Activated CD4-positive, alpha-beta T cell treated with anti-CD3 and anti-CD28 coated beads, Interleukin-2, amount 50 U/mL, for 1 hour (primary cell): Measurements from ENCODE around the gene LAMC3.

Experiments used
- DNase-seq: peaks from one replicate; pipeline ENCODE4 v3.0.0-alpha.2; 2020

Gene LAMC3

GRCh38 chr9:130979591-130980385 lies 29.2 kb upstream of the LAMC3 start:
- DNase-seq, result no peak

DNA sequence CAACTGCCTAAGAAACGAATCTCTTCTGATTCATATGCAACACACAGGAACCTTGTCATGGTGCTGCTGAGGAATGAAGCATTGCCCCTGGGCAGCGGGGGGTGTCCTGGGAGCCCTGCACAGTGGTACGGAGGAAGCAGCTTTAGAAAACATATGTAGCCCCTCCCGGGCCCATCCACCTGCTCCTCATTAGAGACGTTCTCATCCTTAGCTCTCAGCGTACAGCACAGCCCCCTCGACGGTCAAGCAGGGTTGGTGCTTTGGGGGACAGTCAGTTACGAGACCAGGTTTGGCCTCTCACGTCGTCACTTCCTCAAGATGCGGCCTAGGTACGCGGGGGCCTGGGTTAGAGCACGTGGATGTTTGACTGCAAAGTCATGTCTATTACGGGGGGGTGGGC lies 28.4 kb upstream of the LAMC3 start:
- DNase-seq, result no peak

DNA sequence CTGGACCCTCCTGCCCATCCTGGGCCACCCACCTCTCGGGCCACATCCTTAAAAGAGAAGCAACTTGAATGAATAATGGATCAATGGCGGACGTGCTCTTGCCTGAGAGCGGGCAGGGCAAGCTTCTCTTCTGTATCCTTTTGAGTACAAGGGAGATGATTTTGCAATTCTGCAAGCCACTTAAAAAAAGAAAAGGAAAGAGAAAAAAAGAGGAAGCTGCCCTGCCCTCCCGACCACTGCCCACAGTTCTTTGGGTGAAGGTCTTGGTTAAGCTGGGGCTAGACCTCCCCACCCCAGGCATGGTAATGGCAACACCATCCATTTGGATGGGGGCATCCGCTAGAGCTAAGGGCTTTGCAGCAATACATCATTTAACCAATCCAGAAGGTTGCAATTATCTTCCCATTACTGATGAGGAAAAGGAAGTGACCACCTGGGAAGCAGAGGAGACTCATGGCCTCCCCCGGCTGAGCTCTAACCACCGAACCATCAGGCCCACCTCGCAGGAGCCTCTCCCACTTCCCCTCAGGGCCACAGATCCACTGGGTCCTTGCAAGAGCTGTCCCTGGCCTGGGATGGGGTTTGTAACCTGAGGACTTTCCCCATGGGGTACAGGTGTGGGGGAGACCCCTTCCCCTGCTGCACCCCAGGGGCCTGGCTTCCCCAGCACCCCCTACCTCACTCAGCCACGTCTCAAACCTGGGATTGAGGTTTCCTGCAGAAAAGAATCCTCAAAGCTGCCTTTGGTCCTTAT lies 27.8 kb upstream of the LAMC3 start:
- DNase-seq, result no peak

DNA sequence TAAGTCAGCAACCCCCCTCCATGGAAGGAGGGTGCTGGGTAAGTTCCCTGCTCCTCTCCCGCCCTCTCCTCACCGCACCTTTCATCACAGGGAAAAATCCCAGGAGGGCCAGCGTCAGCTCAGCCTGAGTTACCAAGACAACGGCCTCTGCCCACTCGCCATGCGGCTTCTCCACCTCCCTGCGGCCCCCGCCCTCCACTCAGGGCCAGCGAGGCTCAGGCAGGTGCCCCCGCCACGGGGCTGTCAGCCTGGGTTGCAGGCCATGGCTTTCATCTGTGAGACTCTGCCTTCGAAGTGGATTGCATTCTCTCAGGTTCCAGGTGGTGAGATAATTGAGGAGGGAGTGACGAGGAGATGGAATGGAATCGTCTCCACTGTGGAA lies 27.2 kb upstream of the LAMC3 start:
- no peak for DNase-seq

DNA sequence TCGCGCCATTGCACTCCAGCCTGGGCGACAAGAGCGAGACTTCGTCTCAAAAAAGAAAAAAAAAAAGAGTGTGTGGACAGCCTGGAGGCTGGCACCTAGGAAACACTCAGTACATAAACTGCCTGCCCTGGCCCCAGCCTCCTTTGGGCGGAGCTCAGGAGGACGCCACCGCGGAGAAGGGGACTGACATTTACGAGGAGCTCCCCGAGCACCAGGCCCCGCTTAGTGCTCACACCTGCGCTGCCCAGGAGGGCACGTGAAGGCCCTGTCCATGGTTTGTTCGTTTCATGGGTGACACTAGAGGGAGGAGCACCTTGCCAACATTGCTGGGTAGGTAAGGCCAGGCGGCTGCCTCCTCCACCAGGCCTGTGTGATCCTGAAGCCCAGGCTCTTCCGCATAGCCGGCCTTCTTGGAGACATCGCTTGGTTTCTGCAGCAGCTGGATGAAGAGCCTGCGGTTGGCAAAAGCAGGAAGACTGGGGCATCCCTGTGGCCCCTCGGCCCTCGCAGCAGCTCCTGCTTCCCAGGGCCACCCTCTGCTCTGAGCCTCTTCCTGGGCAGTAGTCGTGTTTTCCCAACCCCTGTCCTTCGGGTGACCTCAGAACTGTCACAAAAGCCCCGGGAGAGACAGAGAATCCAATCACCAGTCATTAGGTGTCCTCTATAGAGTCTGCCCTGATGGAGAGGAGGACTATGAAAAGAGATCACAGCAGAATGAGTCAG lies 26.2 kb upstream of the LAMC3 start:
- DNase-seq, result no peak

GRCh38 chr9:130983359-130983670 lies 25.7 kb upstream of the LAMC3 start:
- DNase-seq, result no peak

GRCh38 chr9:130983970-130984369 lies 25.0 kb upstream of the LAMC3 start:
- no peak for DNase-seq

DNA sequence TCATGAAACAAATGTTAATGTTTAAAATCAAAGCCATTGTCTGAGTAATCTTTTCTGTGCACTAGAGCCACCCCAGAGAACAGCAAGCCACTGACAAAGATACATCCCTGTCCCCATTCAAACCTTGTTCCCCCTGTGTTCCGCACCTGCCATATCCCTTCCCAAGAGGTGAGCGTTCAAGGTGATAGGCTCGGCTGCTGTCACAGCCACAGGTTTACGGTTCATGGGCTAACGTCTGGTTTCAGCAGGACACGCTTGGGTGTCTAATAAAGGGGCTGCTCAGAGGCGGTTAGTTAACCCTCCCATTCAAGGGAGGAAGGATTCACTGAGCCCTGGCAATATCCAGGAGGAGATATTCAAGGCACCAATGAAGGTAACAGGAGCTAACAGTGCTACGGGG lies 24.5 kb upstream of the LAMC3 start:
- no peak for DNase-seq

DNA sequence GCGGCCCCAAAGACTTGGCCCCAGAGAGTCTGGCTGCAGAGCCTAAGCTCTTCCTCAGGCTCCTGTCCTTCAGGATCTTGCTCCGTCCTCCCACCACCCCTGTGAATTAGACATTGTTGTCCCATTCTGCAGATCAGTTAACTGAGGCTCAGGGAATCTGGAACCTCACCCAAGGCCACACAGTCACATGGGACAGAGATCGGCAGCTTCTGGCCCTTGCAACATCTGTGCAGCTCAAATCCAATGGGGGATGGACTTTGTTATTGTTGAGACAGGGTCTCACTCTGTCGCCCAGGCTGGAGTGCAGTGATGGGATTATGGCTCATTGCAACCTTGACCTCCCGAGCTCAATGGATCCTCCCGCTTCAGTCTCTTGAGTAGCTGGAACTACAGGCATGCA lies 23.9 kb upstream of the LAMC3 start:
- DNase-seq, result no peak

GRCh38 chr9:130985606-130986162 lies 23.3 kb upstream of the LAMC3 start:
- DNase-seq, result no peak

- no peak for DNase-seq
Observed at GRCh38 chr9:130986356-130986965, 22.5 kb upstream of the LAMC3 start.

DNA sequence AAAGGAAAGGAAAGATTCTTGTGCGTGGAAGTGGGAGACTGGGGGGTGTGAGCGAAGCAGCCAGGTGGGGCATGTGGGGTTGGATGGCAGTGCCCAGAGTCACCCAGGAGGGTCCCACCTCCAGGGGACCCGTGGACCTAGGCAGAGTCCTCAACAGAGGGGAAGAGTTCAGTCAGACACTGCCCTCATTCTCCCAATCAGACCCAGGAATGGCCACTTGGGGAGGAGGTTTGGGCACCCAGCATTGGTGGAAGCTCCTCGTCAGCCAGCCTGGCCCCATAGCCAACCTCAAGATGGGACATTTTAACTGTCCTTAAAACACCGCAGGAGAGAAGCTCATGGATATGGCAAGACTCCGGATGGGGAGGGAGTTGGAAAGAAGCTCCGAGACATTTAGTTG lies 21.9 kb upstream of the LAMC3 start:
- DNase-seq, result no peak

DNA sequence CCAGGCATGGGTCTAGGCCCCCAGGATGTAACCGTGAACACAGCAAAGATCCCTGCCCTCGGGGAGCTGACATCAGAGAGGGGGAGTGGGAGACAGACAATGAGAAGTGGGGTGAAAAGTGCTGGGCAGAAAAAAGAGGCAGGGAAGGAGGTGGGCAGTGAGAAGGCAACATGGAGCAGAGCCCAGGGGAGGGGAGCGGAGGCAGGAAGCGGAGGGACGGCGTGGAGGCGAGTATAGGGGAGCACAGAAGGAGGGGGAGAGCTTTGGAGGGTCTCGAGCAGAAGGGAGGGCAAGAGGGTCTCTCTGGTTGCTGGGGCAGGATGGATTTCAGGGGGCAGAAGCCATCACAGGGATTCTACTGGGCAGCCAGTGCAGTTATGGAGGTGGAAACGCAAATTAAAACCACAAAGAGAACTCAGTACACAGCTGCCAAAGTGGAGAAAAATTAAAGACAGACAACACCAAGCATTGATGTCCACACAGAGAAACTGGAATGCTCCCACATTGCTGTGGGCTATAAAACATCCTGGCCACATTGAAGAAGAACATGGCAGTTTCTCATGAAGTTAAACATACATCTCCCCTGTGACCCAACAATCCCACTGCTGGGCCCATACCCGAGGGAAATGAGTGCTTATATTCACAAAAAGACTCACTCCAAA lies 21.1 kb upstream of the LAMC3 start:
- DNase-seq, result no peak

- no peak for DNase-seq
Observed at GRCh38 chr9:130988400-130988747, 20.6 kb upstream of the LAMC3 start.

DNA sequence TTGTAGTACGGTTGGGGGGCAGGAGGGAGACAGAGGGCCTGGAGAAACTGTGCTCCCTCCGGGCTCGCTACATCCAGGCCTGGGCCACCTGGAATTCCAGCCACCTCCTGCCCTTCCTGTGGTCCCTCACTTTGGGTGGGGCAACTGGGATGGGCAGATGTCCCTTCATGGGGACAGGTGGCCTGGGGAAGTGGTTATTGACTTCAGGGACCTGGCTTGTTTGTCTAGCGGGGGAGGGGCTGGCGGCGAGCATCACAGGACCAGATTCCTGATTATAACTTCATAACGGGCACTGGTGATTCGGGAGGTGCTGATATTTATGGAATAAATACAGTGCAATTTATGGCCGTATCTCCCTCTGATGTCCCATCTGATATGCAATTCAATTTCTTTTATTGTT lies 20.1 kb upstream of the LAMC3 start:
- DNase-seq, result no peak

DNA sequence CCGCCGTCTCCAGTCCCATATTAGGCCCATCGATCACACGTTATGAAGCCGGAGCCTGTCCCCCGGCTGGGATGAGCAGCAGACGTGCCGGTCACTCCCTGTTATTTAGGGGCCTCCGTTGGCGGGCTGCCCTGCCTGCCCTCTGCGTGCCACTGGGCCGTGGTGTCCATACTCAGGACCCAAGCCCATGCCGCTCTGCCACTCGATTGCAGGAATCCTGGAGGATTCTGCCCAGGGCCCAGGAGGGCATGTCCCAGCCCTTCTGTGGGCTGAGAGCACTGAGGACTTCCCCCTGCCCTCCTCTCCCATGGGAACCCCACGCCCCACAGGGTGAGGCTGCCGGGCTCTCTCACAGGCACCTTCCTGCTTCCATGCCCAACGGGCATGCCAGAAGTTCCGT lies 19.6 kb upstream of the LAMC3 start:
- DNase-seq, result no peak

DNA sequence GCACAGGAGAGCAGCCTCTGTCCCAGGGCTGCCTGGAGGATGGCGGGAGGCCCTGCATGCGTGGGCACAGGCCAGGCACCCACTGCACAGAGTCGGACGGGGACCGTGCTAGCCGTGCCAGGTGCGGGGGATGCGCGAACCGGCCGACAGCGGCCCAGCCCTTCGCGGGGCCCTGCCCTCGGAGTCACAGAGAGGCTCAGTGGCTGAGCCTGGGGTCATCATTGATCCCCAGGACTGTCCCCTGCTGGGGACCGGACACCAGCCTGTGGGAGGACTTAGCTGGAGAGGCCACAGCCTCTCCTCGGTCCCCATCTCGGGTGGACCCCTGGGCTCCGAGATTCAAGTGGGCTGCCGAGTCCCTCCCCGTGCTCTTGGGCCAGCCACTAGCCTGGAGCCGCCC lies 19.1 kb upstream of the LAMC3 start:
- no peak for DNase-seq

DNA sequence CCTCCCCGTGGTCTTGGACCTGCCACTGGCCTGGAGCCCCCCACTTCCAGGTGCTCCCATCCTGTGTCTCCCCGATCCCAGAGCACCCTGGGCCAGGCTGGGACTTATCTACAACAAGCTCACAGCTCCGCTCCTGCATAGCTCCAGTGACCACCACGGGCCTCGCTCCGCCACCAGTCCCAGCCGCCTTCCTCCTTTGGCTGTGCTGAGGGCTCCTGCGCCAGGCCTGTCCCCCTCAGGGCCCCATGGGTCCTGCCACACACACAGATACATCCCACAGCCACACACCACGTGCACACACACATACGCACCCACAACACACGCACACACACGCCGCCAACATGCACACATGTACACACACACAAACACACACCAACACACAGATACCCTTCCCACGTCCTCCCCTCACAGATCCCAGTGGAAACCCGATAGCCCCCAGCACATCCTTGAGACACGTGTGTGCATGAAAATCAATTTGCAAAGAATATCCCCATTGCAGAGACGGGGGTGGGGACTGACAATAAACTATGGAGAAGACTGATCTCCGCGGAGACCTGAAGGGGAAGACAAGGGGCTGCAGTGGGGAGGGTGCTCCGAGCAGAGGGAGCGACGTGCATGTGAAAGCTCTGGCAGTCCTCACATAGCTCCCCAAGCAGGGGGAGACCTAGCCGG lies 18.5 kb upstream of the LAMC3 start:
- DNase-seq, result no peak

DNA sequence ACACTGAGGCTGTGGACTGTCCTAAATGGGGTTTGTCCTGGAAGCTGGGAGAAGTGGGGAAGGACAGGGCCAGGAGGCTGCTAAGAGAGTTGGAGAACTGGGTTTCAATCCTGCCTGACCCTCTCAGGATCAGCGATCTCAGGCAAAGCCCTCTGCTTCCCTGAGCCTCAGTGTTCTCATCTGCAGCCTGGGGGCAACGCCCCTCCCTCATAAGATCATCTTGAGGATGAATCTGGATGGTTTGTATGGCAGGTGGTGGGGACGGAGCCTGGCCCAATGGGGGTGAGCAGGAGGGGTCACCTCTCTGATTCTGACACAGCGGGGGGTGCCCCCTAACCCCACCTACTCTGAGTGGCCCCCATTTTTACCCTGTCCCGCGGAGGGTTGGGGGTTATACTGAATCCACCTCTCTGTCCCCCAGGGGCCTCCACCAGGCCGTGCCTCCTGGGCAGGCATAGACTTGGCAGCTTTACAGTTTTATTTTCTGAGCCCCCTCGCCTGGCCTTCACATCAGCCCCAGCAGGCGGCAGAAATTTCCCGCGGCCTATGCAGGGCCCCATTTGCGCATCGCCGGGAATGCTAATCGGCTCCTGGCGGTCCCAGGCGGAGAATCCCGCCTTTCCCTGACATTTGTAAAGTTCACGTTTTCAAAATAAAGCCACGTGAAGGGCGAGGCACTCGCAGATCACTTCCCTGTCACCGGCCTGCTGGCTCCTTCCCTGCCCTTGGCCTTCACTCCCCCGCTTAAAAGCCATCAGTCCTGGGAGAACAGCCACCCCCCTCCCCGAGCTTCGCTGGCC lies 17.8 kb upstream of the LAMC3 start:
- DNase-seq, result no peak

- no peak for DNase-seq
Observed at GRCh38 chr9:130991778-130992681, 16.9 kb upstream of the LAMC3 start.
